Mammary epithelial cell (primary cell): ENCODE measurements around the gene MAGEA9B.
"Not testable (repeated sequence)": the region's sequence is repeated elsewhere in the genome, so short reads cannot be mapped to it uniquely, and the experiment has no call there.

Experiments
- EZH2 ChIP-seq: IDR thresholded peaks from 2 replicates; pipeline ENCODE4 v1.6.1; 2012; ENCODE audit warnings: low read length, inconsistent platforms, borderline replicate concordance
- TF ChIP-seq, protein P1 (sequence below), 2 donors: IDR thresholded peaks in 1 of 2; conservative IDR thresholded peaks in 1 of 2; 2 replicates each; pipeline ENCODE4 v1.5.1; 2011 to 2012; ENCODE audit warnings: inconsistent platforms in 2 of 2, low read length in 2 of 2, mild to moderate bottlenecking in 2 of 2, control low read depth in 1 of 2, low read depth in 1 of 2; ENCODE audit not compliant: insufficient read depth in 1 of 2; ENCODE audit errors: extremely low read depth in 1 of 2

DNA sequence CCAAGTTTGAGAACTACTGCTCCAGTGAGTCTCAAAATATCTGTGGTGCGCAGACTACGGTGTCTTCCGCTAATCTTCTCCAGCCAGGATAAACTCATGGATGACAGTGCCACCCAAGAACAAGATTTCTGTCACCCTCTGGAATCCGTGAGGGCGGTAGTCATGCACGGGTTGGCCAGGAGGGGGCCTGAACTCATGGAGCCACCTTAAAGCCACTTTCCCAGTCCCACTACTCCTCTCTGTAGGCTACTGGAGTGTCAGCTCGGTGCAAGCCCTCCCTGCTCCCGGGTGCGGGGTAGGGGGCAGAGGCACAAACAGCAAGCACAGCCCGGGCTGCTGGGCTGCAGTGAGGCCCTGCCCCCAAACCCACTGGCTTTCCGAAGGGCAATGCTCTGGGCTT, 11.3 kb upstream of the MAGEA9B start:
- TF ChIP-seq, protein P1, sequence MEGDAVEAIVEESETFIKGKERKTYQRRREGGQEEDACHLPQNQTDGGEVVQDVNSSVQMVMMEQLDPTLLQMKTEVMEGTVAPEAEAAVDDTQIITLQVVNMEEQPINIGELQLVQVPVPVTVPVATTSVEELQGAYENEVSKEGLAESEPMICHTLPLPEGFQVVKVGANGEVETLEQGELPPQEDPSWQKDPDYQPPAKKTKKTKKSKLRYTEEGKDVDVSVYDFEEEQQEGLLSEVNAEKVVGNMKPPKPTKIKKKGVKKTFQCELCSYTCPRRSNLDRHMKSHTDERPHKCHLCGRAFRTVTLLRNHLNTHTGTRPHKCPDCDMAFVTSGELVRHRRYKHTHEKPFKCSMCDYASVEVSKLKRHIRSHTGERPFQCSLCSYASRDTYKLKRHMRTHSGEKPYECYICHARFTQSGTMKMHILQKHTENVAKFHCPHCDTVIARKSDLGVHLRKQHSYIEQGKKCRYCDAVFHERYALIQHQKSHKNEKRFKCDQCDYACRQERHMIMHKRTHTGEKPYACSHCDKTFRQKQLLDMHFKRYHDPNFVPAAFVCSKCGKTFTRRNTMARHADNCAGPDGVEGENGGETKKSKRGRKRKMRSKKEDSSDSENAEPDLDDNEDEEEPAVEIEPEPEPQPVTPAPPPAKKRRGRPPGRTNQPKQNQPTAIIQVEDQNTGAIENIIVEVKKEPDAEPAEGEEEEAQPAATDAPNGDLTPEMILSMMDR (conservative IDR thresholded peaks at IDR 0.05 in 1 of 2, IDR thresholded peaks at IDR 0.05 in 1 of 2; ENCODE audit: extremely low read depth in 1 of 2, insufficient read depth in 1 of 2, low read depth in 1 of 2, low read length in 2 of 2) = not testable (repeated sequence)
- TF ChIP-seq EZH2 = not testable (repeated sequence)
